Cardiac fibroblast (primary cell): Measurements from ENCODE around the gene OLFM1.

Source experiments
- DNase-seq, 2 donors: peaks; one replicate each; pipeline versions ENCODE4 v3.0.0 to v3.0.0-alpha.2; 2010; ENCODE audit warnings: low read depth in 2 of 2
- H3K4me3 ChIP-seq, 2 donors: replicated peaks in 1 of 2; 1 replicate in 1 of 2; 2 replicates in 1 of 2; pipeline ENCODE4 v1.5.1; 2011; ENCODE audit warnings: low read depth in 2 of 2, low read length in 2 of 2, mild to moderate bottlenecking in 2 of 2, moderate library complexity in 1 of 2
- CTCF ChIP-seq: IDR thresholded peaks from one replicate; pipeline ENCODE4 v1.5.1; 2011; ENCODE audit warnings: low read depth, mild to moderate bottlenecking, low read length, inconsistent platforms

The OLFM1 gene

GRCh38 chr9:135081731-135082130 lies 5.7 kb upstream of the OLFM1 start:
- no peak for TF ChIP-seq CTCF
- no peak overlapping the region for H3K4me3 ChIP-seq
- DNase-seq, result no peak

- no peak for DNase-seq
- no peak overlapping the region for H3K4me3 ChIP-seq
- no peak for TF ChIP-seq CTCF
Measured at GRCh38 chr9:135082536-135082935, 4.9 kb upstream of the OLFM1 start.

DNA sequence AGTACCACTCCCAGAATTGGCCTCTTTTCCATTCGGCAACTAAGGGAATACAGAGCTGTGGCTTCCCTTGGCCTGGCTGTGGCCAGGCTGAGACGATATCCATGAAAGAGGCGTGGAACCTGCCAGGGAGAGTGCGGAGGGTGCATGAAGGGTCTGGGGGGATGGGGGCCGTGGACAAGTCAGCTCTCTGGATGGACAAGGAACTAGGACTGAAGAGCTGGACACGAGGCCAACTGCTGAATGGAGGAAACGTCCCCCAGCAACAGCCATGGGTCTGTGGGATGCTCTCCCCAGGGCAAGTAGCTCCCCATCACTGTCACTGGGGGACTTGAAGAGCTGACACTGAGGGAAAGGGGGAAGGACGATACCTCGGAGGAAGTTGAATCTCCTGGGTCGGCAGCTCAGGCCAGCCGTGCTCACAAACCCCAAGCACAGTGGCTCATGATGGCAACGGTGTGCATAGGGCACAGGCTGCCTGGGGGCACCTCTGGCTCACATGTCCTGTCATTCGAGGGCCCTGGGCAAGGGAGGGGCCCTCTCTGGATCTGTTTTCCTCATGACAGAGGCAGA lies 4.1 kb upstream of the OLFM1 start:
- no peak overlapping the region for H3K4me3 ChIP-seq
- no peak for DNase-seq
- TF ChIP-seq CTCF, result no peak

DNA sequence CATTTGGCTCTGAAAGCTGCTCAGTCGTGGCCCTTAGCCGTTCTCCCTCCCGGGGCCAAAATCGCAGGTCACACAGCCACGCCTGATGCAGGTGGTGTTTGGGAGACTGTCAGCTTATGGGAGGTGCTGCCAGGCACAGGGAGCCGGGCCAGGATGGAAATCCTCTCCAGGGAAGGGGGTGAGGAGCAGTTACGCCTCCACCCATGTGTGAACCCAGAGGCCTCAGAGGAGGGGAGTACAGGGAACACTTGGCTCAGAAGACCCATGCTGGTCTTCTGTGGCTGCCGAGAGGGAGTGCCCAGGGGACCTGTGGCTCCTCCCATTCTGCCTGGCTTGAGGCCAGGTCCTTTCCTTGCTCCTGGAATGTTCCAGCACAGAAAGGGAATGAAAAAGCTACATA lies 3.6 kb upstream of the OLFM1 start:
- DNase-seq, result no peak
- H3K4me3 ChIP-seq, result no peak overlapping the region
- TF ChIP-seq CTCF, result no peak

- H3K4me3 ChIP-seq, result no peak overlapping the region
Measured at GRCh38 chr9:135084262-135084661, 3.2 kb upstream of the OLFM1 start.

DNA sequence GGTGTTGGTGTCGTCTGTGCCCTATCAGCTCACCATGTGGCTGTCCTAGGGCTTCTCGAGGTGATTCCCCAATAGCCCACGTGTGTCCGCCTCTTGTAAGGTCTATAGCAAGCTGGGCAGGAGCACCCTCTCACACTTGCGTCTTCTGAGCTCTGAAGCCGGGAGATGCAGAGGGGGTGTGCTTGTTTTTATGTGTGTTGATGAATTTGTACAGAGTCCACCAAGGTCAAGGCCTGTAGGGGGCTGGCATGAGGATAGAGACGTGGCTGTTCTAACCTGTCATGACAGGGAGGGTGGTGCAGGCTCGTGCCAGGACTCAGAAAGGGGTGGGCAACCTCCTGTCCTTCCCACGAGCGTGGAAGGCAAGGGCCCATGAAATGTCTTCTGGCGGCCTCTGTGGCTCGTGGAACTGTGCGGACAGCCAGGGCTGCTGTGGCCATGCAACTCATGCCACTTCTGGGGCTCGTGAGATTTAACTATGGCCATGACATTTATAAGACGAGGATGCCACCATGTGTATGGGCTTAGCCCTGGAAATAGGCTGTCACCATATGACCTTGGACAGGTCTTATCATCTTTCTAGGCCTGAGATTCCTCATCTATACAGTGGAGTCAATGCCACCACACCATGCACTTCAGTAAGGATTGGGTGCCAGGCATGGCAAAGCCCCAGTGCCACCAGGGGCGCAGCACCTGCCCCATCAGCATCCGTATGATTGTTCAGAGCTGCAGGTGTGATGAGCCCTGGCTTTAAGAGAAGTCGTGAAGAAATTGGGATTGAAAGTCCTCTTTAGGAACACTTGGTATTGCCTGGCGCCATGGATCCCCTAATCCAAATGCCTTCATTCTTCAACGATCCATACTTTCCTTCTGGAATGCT lies 2.3 kb upstream of the OLFM1 start:
- H3K4me3 ChIP-seq, result no peak overlapping the region
- TF ChIP-seq CTCF, result no peak
- DNase-seq, result no peak

More at GRCh38 chr9:135084262-135084661, 3.2 kb upstream of the OLFM1 start:
- TF ChIP-seq CTCF, result no peak
- DNase-seq, result no peak
